WTC11 (cell line): ENCODE measurements around the gene EVA1C. TPM values are rescaled to one million over a fixed set of nuclear protein-coding genes. Genes with fewer than 3 reads are reported as not detected.

Experiments used
- ATAC-seq: fragments of 200-7000 bp; cut with Tn5 transposase; 2 replicates; pipeline ENCODE4 v1.10.0; 2021; ENCODE audit warnings: mild to moderate bottlenecking, moderate library complexity
- CTCF ChIA-PET: fragments of 300-600 bp; sonication (Branson Sonifier 250); formaldehyde crosslinking; loops from one replicate; lab custom pipeline; 2021; ENCODE audit warnings: antibody characterized with exemption; lab: Charles Lee
- POLR2A ChIA-PET: fragments of 350-600 bp; sonication (Branson Sonifier 250); formaldehyde crosslinking; loops from one replicate; lab custom pipeline; 2021; ENCODE audit warnings: antibody characterized with exemption; lab: Charles Lee
- DNase-seq: peaks from one replicate; pipeline ENCODE4 v3.0.0; 2021; ENCODE audit warnings: low spot score
- H3K27ac Mint-ChIP-seq: 2 replicates; pipeline ENCODE4 v1.8.0; 2021; ENCODE audit warnings: mixed read lengths
- H3K27me3 Mint-ChIP-seq: 2 replicates; pipeline ENCODE4 v1.8.0; 2021; ENCODE audit warnings: low read depth, mild to moderate bottlenecking, moderate library complexity, mixed read lengths
- H3K36me3 Mint-ChIP-seq: 2 replicates; pipeline ENCODE4 v1.8.0; 2021; ENCODE audit warnings: mixed read lengths
- H3K4me1 Mint-ChIP-seq: 2 replicates; pipeline ENCODE4 v1.8.0; 2022; ENCODE audit warnings: mixed read lengths
- H3K4me3 Mint-ChIP-seq: 2 replicates; pipeline ENCODE4 v1.8.0; 2021; ENCODE audit warnings: mild to moderate bottlenecking, moderate library complexity, mixed read lengths
- H3K9me3 Mint-ChIP-seq: 2 replicates; pipeline ENCODE4 v1.8.0; 2021; ENCODE audit warnings: mixed read lengths
- CBFB ChIP-seq: sonication (generic); formaldehyde crosslinking; IDR thresholded peaks from 2 replicates; pipeline ENCODE4 v1.8.1; 2022; ENCODE audit warnings: mild to moderate bottlenecking, low read depth, missing genetic modification reagents
- CREB1 ChIP-seq: sonication (generic); formaldehyde crosslinking; IDR thresholded peaks from 2 replicates; pipeline ENCODE4 v1.8.0; 2023; ENCODE audit warnings: mild to moderate bottlenecking, missing genetic modification reagents
- ELF4 ChIP-seq: sonication (generic); formaldehyde crosslinking; IDR thresholded peaks from 2 replicates; pipeline ENCODE4 v1.8.1; 2022; ENCODE audit warnings: low read depth, mild to moderate bottlenecking, moderate library complexity, missing genetic modification reagents
- FOXK1 ChIP-seq: sonication (generic); formaldehyde crosslinking; IDR thresholded peaks from 2 replicates; pipeline ENCODE4 v1.8.0; 2022; ENCODE audit warnings: mild to moderate bottlenecking, moderate library complexity, missing genetic modification reagents
- GRHL2 ChIP-seq: fragments of 250-450 bp; sonication (Bioruptor Pico); IDR thresholded peaks from 2 replicates; pipeline ENCODE4 v1.8.0; 2022; ENCODE audit warnings: mild to moderate bottlenecking, moderate library complexity; ENCODE audit not compliant: insufficient replicate concordance, severe bottlenecking
- HMGA2 ChIP-seq: fragments of 250-450 bp; sonication (Bioruptor Pico); IDR thresholded peaks from 2 replicates; pipeline ENCODE4 v1.4.0; 2021; ENCODE audit warnings: mild to moderate bottlenecking, moderate library complexity
- NFE2L1 ChIP-seq: sonication (generic); formaldehyde crosslinking; IDR thresholded peaks from 2 replicates; pipeline ENCODE4 v1.8.1; 2023; ENCODE audit warnings: missing genetic modification reagents
- NR2C2 ChIP-seq: sonication (generic); formaldehyde crosslinking; IDR thresholded peaks from 2 replicates; pipeline ENCODE4 v1.8.0; 2022; ENCODE audit warnings: mild to moderate bottlenecking, missing genetic modification reagents
- OVOL2 ChIP-seq: fragments of 250-450 bp; sonication (Bioruptor Pico); IDR thresholded peaks from 2 replicates; pipeline ENCODE4 v1.9.0; 2021; ENCODE audit warnings: mild to moderate bottlenecking, borderline replicate concordance
- TCF7 ChIP-seq: sonication (generic); formaldehyde crosslinking; IDR thresholded peaks from 2 replicates; pipeline ENCODE4 v1.8.0; 2022; ENCODE audit warnings: mild to moderate bottlenecking, low read depth, missing genetic modification reagents, moderate library complexity
- ZNF671 ChIP-seq: fragments of 250-450 bp; sonication (Bioruptor Pico); IDR thresholded peaks from 2 replicates; pipeline ENCODE4 v1.8.0; 2021; ENCODE audit warnings: mild to moderate bottlenecking
- total RNA-seq: library from RNA; stranded (reverse); gene quantifications from 3 replicates; pipeline ENCODE4 v1.2.3, GENCODE V29; 2021
- TF ChIP-seq, protein P1 (sequence below): sonication (generic); formaldehyde crosslinking; IDR thresholded peaks from 2 replicates; pipeline ENCODE4 v1.8.1; 2023; ENCODE audit warnings: mild to moderate bottlenecking, moderate library complexity, missing genetic modification reagents
- TF ChIP-seq, protein P2 (sequence below): fragments of 200-600 bp; IDR thresholded peaks from 2 replicates; pipeline ENCODE4 v1.8.0; 2022; ENCODE audit warnings: antibody characterized with exemption
- TF ChIP-seq, protein P3 (sequence below): fragments of 250-450 bp; sonication (Bioruptor Pico); conservative IDR thresholded peaks from 2 replicates; pipeline ENCODE4 v1.9.0; 2021; ENCODE audit warnings: mild to moderate bottlenecking
- TF ChIP-seq, protein P4 (sequence below): sonication (generic); formaldehyde crosslinking; IDR thresholded peaks from 2 replicates; pipeline ENCODE4 v1.8.1; 2022; ENCODE audit warnings: mild to moderate bottlenecking, missing genetic modification reagents, moderate library complexity, borderline replicate concordance
- TF ChIP-seq, protein P5 (sequence below): sonication (generic); formaldehyde crosslinking; IDR thresholded peaks from 2 replicates; pipeline ENCODE4 v1.8.1; 2022; ENCODE audit warnings: missing genetic modification reagents, borderline replicate concordance
- TF ChIP-seq, protein P6 (sequence below): fragments of 250-450 bp; sonication (Bioruptor Pico); IDR thresholded peaks from 2 replicates; pipeline ENCODE4 v1.9.0; 2021; ENCODE audit warnings: mild to moderate bottlenecking

The EVA1C gene
- total RNA-seq, 1 experiment from 2014 or later = 3.1 TPM

DNA sequence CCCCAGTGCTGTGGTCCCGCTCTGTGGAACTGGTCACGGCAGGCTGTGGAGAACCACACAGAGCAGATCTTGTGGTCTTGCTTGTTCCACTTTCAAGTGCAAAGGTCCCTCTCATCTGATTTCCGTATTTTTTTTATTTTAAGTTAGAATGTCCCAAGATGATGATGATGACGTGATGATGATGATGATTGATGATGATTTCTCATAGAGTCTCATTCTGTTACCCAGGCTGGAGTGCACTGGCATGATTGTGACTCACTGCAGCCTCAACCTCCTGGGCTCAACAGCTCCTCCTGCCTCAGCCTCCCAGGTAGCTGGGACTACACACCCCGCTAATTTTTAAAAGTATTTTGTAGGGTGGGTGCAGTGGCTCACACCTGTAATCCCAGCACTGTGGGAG lies 12.2 kb downstream of the EVA1C start (continued):
- TF ChIP-seq, protein P1, sequence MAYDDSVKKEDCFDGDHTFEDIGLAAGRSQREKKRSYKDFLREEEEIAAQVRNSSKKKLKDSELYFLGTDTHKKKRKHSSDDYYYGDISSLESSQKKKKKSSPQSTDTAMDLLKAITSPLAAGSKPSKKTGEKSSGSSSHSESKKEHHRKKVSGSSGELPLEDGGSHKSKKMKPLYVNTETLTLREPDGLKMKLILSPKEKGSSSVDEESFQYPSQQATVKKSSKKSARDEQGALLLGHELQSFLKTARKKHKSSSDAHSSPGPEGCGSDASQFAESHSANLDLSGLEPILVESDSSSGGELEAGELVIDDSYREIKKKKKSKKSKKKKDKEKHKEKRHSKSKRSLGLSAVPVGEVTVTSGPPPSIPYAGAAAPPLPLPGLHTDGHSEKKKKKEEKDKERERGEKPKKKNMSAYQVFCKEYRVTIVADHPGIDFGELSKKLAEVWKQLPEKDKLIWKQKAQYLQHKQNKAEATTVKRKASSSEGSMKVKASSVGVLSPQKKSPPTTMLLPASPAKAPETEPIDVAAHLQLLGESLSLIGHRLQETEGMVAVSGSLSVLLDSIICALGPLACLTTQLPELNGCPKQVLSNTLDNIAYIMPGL (CRISPR knock-in tag) = no peak

DNA sequence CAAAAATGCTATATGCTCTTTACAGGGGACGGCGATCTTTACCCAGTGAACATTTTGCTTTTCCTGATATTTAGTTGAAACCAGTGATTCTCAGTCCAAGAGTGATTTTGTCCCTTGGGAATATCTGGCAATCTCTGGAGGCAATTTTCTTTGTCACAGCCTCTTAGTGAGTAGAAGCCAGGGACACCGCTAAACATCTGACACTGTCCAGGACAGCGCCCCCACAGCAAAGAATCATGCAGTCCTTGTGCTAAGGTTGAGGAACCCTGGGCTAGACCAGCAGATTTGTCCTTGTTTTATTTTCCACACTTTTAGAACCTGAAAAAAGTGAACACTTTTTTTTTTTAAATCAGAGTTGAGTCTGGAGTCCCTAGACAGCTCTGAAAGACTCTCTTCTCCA lies 13.1 kb downstream of the EVA1C start:
- ChIA-PET POLR2A (no interaction called here), CTCF (interaction anchor here (1.2 kb wide), 1 partner anchor 10 kb away, joined by 3 read pairs; no protein-coding TSS in a partner anchor)
- H3K27ac Mint-ChIP-seq = no peak overlapping the region
- H3K4me1 Mint-ChIP-seq = peaks cover 14% of the 10 kb centered on the region
- DNase-seq (no peak), ATAC-seq (peak; percentile 61)
- H3K36me3 Mint-ChIP-seq = peaks cover 21% of the 10 kb centered on the region
- no peak overlapping the region for H3K4me3 Mint-ChIP-seq
- peaks cover 6% of the 10 kb centered on the region; the same call in 1 of the 2 replicates for H3K27me3 Mint-ChIP-seq
- H3K9me3 Mint-ChIP-seq = peaks cover 21% of the 10 kb centered on the region
- TF ChIP-seq NR2C2 (CRISPR knock-in tag) (no peak), CBFB (CRISPR knock-in tag) (no peak), ZNF671 (CRISPR knock-in tag) (no peak), TCF7 (CRISPR knock-in tag) (no peak), NFE2L1 (CRISPR knock-in tag) (no peak), ELF4 (no peak), HMGA2 (CRISPR knock-in tag) (no peak), OVOL2 (CRISPR knock-in tag) (no peak), CREB1 (CRISPR knock-in tag) (no peak), GRHL2 (CRISPR knock-in tag) (no peak), FOXK1 (CRISPR knock-in tag) (no peak)
- TF ChIP-seq, protein P2, sequence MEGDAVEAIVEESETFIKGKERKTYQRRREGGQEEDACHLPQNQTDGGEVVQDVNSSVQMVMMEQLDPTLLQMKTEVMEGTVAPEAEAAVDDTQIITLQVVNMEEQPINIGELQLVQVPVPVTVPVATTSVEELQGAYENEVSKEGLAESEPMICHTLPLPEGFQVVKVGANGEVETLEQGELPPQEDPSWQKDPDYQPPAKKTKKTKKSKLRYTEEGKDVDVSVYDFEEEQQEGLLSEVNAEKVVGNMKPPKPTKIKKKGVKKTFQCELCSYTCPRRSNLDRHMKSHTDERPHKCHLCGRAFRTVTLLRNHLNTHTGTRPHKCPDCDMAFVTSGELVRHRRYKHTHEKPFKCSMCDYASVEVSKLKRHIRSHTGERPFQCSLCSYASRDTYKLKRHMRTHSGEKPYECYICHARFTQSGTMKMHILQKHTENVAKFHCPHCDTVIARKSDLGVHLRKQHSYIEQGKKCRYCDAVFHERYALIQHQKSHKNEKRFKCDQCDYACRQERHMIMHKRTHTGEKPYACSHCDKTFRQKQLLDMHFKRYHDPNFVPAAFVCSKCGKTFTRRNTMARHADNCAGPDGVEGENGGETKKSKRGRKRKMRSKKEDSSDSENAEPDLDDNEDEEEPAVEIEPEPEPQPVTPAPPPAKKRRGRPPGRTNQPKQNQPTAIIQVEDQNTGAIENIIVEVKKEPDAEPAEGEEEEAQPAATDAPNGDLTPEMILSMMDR = no peak
- TF ChIP-seq, protein P3, sequence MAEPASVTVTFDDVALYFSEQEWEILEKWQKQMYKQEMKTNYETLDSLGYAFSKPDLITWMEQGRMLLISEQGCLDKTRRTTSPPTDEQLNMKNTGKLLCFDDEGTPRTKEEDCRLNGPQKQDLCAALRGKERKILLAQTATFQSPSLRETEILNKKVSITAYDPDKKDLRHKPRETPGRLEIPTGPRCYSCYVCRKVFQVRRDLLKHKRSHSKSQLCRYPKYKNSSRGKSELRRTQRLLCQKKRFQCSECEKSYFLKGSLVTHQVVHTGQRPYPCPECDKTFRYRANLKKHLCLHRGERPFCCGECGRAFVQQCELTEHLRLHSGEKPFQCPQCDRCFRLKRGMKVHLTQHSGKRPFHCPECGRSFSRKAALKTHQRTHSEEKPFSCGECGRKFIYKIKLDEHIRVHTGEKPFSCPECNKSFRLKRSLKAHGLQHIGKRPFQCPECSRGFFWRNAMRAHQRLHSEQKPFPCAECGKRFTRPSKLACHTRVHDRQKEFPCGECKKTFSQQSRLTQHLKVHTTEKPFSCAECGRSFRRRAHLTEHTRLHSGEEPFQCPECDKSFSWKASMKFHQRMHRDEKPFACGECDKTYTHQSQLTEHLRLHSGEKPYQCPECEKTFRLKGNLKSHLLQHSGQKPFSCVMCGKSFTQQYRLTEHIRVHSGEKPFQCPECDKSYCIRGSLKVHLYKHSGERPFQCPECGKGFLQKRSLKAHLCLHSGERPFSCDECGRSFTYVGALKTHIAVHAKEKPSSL (CRISPR knock-in tag) = no peak
- TF ChIP-seq, protein P1 (CRISPR knock-in tag) = no peak
- TF ChIP-seq, protein P4, sequence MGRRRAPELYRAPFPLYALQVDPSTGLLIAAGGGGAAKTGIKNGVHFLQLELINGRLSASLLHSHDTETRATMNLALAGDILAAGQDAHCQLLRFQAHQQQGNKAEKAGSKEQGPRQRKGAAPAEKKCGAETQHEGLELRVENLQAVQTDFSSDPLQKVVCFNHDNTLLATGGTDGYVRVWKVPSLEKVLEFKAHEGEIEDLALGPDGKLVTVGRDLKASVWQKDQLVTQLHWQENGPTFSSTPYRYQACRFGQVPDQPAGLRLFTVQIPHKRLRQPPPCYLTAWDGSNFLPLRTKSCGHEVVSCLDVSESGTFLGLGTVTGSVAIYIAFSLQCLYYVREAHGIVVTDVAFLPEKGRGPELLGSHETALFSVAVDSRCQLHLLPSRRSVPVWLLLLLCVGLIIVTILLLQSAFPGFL (CRISPR knock-in tag) = no peak
- TF ChIP-seq, protein P5, sequence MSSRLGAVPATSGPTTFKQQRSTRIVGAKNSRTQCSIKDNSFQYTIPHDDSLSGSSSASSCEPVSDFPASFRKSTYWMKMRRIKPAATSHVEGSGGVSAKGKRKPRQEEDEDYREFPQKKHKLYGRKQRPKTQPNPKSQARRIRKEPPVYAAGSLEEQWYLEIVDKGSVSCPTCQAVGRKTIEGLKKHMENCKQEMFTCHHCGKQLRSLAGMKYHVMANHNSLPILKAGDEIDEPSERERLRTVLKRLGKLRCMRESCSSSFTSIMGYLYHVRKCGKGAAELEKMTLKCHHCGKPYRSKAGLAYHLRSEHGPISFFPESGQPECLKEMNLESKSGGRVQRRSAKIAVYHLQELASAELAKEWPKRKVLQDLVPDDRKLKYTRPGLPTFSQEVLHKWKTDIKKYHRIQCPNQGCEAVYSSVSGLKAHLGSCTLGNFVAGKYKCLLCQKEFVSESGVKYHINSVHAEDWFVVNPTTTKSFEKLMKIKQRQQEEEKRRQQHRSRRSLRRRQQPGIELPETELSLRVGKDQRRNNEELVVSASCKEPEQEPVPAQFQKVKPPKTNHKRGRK = no peak
- TF ChIP-seq, protein P6, sequence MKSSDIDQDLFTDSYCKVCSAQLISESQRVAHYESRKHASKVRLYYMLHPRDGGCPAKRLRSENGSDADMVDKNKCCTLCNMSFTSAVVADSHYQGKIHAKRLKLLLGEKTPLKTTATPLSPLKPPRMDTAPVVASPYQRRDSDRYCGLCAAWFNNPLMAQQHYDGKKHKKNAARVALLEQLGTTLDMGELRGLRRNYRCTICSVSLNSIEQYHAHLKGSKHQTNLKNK (CRISPR knock-in tag) = no peak
